Lung (tissue), 12 donors: ENCODE results near the gene SP140L. TPM values are rescaled to one million over a fixed set of nuclear protein-coding genes. Genes with fewer than 3 reads are reported as not detected.

Experiments used
- ATAC-seq: fragments of 200-7000 bp; cut with Tn5 transposase; one replicate; pipeline ENCODE4 v1.9.1; 2020; ENCODE audit warnings: moderate number of reproducible peaks; ENCODE audit not compliant: insufficient read depth, low FRiP score
- DNase-seq, 3 donors: peaks; one replicate each; pipeline ENCODE4 v3.0.0-alpha.2; 2013 to 2017
- H3K27ac ChIP-seq, 2 donors: one replicate each; pipeline ENCODE4 v1.5.1; 2013; ENCODE audit warnings: mild to moderate bottlenecking in 2 of 2, moderate library complexity in 2 of 2, control low read depth in 1 of 2, inconsistent platforms in 1 of 2, low read depth in 1 of 2, low read length in 1 of 2
- H3K27me3 ChIP-seq, 3 donors: one replicate each; pipeline ENCODE4 v1.5.1; 2013; ENCODE audit warnings: low read length in 2 of 3; ENCODE audit not compliant: control insufficient read depth in 3 of 3, insufficient read depth in 3 of 3
- H3K36me3 ChIP-seq, 4 donors: one replicate each; pipeline ENCODE4 v1.5.1; 2013; ENCODE audit warnings: low read length in 4 of 4, mild to moderate bottlenecking in 1 of 4, moderate library complexity in 1 of 4; ENCODE audit not compliant: control insufficient read depth in 4 of 4, insufficient read depth in 4 of 4
- H3K4me1 ChIP-seq, 5 donors: one replicate each; pipeline ENCODE4 v1.5.1; 2013; ENCODE audit warnings: low read length in 5 of 5, mild to moderate bottlenecking in 2 of 5, moderate library complexity in 1 of 5; ENCODE audit not compliant: control insufficient read depth in 5 of 5, insufficient read depth in 5 of 5
- H3K4me3 ChIP-seq: one replicate; pipeline ENCODE4 v1.5.1; 2013; ENCODE audit warnings: mild to moderate bottlenecking, control low read depth, moderate library complexity
- H3K9ac ChIP-seq, 2 donors: one replicate each; pipeline ENCODE4 v1.5.1; 2013; ENCODE audit warnings: low read length in 2 of 2, control low read depth in 1 of 2; ENCODE audit not compliant: insufficient read depth in 1 of 2
- H3K9me3 ChIP-seq, 4 donors: one replicate each; pipeline ENCODE4 v1.5.1; 2013; ENCODE audit warnings: low read length in 3 of 4, mild to moderate bottlenecking in 1 of 4, moderate library complexity in 1 of 4; ENCODE audit not compliant: control insufficient read depth in 4 of 4, insufficient read depth in 3 of 4
- WGBS, 2 donors: extraction: QIAGEN DNeasy Blood & Tissue Kit; methylation state at CpG; one replicate each; pipeline ENCODE4 v1.1.7; 2013; 5-methylcytosine and 5-hydroxymethylcytosine counted together
- polyA plus RNA-seq, 2 donors: library from polyadenylated mRNA; stranded (reverse); fragments of 200-250 nt; gene quantifications; one replicate each; pipeline ENCODE4 v1.2.1, GENCODE V29; 2013
- total RNA-seq, 2 donors: library from RNA; depleted of rRNA in 1 of 2; stranded (reverse); fragments of >200 nt in 1 of 2; gene quantifications; one replicate each; pipeline ENCODE4 v1.2.1, GENCODE V29; 2014 to 2021
- TF ChIP-seq, protein P1 (sequence below): IDR thresholded peaks from 2 replicates; pipeline ENCODE4 v1.5.1; 2012; ENCODE audit warnings: mild to moderate bottlenecking; ENCODE audit errors: control extremely low read depth, extremely low read depth
- donor health status: control.
- donor health status: control.
- donor health status: Bipolar disorder and iron deficiency.
- donor health status: healthy.
- donor health status: DM: yes; HTN: yes; CAD: no.

The SP140L gene
- total and polyA plus RNA-seq, 4 donors, result 15.2 to 30.3 (median 17.4) TPM

DNA sequence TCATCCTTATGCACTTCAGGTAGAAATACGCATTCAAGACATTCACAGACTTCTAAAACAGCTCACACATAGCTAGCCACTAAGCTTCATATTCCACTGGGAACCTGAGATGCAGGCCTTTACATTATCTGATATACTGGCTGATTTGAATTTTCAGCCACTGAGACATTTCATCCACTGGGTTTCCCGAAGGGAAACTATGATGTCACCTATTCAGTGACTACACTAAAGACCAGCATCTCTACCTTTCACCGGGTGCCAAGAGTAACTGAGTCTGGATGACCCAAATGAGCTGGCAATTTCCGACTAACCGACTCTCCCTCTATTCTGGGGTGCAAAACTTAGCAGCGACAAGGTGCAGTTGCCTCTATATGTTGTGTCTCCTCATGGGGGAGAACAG is 31.8 kb upstream of the SP140L start:
- DNase-seq (no peak), ATAC-seq (no peak)
- Histone ChIP-seq H3K27me3 (no peaks in the 10 kb centered on the region), H3K4me3 (no peak overlapping the region), H3K27ac (no peak overlapping the region), H3K36me3 (peaks cover 0 to 2% (median 0%) of the 10 kb centered on the region in 4 donors), H3K4me1 (no peaks in the 10 kb centered on the region), H3K9ac (no peak overlapping the region), H3K9me3 (peaks cover 0 to 4% (median 2%) of the 10 kb centered on the region in 4 donors)
- 93 to 95% methylated on average over 6 of the region's 6 CpGs for WGBS, 2 donors
- TF ChIP-seq, protein P1, sequence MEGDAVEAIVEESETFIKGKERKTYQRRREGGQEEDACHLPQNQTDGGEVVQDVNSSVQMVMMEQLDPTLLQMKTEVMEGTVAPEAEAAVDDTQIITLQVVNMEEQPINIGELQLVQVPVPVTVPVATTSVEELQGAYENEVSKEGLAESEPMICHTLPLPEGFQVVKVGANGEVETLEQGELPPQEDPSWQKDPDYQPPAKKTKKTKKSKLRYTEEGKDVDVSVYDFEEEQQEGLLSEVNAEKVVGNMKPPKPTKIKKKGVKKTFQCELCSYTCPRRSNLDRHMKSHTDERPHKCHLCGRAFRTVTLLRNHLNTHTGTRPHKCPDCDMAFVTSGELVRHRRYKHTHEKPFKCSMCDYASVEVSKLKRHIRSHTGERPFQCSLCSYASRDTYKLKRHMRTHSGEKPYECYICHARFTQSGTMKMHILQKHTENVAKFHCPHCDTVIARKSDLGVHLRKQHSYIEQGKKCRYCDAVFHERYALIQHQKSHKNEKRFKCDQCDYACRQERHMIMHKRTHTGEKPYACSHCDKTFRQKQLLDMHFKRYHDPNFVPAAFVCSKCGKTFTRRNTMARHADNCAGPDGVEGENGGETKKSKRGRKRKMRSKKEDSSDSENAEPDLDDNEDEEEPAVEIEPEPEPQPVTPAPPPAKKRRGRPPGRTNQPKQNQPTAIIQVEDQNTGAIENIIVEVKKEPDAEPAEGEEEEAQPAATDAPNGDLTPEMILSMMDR, result no peak

DNA sequence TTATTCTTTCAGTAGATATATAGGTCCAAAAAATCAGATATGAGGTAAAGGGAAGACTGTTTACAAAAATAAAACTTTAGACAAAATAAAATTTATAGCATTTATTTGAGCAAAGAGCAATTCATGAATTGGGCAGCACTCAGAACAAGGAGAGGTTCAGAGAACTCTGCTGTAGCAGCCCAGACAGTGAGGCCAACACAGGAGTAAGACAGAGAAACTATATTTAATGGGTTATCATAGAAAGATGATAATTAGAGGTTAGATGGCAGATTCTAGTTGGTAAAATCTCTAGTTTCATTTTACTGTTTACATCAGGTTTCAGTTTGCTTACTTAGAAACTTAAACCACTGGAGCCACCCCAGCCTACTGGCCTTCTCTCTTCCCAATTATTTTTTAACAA is 30.1 kb upstream of the SP140L start:
- no peaks in the 10 kb centered on the region for H3K4me1 ChIP-seq

DNA sequence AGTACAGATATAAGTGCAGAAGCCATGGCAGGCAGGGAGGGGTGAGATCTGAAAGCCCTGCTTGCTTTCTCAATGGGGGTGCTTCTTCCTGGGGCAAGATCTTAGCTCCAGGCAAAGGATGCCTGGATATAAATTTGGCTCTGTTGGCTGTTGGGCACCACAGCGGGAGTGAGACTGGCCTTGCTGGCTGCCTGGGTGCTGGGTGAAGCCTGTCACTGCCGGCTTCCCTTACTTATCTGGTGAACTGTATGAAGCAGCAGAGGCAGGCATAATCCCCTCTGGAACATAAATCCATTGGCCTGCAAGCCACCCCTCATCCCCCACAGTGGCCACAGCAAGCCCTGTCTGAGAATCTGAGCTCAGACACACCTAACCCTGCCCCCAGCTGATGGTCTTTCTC is 27.4 kb upstream of the SP140L start:
- WGBS, 2 donors, result 95 to 100% methylated on average over 2 of the region's 2 CpGs
- TF ChIP-seq, protein P1, result no peak
- peaks cover 0 to 6% (median 3%) of the 10 kb centered on the region in 4 donors for H3K9me3 ChIP-seq
- ATAC-seq (no peak), DNase-seq (no peak)
- peaks cover 0 to 2% (median 0%) of the 10 kb centered on the region in 4 donors for H3K36me3 ChIP-seq
- no peak overlapping the region for H3K4me3 ChIP-seq
- H3K9ac ChIP-seq, result no peak overlapping the region
- H3K27me3 ChIP-seq, result no peaks in the 10 kb centered on the region
- H3K4me1 ChIP-seq, result no peaks in the 10 kb centered on the region
- no peak overlapping the region for H3K27ac ChIP-seq

More for the DNA sequence above, 30.1 kb upstream of the SP140L start:
- H3K4me3 ChIP-seq, result no peak overlapping the region
- H3K9me3 ChIP-seq, result peaks cover 0 to 6% (median 3%) of the 10 kb centered on the region in 4 donors
- H3K36me3 ChIP-seq, result peaks cover 0 to 2% (median 0%) of the 10 kb centered on the region in 4 donors
- H3K9ac ChIP-seq, result no peak overlapping the region
- no peaks in the 10 kb centered on the region for H3K27me3 ChIP-seq
- no peak for ATAC-seq
- H3K27ac ChIP-seq, result no peak overlapping the region
- TF ChIP-seq, protein P1, result no peak
- no peak for DNase-seq
